GM19099 (cell line): Measurements from ENCODE around the gene DCTN4.

ENCODE experiments used
- POLR2A ChIP-seq: IDR thresholded peaks from 3 replicates; pipeline ENCODE4 v1.6.1; 2011; ENCODE audit warnings: low read depth; ENCODE audit not compliant: insufficient read length; ENCODE audit errors: extremely low read depth

Gene DCTN4

DNA sequence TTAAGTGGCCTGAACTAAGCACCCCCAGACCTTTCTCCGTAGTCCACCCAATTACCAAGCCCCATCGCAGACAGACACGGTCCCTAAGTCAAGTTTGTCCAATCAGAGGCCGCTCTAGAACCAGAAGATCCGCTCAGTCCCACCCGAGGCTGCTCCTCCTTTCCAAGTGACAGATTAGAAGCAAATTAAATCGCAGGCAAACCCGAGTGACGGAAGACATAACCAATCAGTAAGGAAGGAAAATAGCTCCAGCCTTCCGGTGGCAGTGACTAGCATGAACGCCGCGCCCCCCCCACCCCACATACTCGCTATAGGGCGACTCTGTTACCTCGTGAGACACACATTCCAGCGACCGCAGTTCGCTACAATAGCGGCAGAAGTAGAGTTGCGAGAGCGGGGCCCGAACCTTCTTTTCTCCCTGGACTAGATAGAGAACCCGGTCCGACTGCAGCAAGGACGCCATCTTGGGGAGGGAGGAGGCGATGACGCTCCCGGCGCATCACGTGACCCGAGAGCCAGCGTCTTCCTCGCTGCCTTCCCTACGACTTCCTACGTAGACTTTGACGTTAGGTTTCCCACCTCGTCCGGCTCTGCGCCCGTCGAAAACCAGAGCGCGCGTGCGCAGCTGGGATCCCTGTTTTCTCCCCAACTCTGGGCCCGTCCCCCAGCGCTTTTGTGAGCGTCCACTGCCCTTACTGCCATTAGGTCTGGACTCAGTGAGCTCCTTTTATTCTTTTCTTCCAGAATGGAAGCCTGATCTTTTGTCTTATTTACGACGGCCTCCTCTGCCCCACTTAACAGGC is at the start of gene DCTN4:
TSS of gene DCTN4 (minus strand) at position 487 of the 803 bp plus-strand sequence. CDS start at position 463, 24 bp downstream.
- TF ChIP-seq POLR2A, result peak; percentile 85

DNA sequence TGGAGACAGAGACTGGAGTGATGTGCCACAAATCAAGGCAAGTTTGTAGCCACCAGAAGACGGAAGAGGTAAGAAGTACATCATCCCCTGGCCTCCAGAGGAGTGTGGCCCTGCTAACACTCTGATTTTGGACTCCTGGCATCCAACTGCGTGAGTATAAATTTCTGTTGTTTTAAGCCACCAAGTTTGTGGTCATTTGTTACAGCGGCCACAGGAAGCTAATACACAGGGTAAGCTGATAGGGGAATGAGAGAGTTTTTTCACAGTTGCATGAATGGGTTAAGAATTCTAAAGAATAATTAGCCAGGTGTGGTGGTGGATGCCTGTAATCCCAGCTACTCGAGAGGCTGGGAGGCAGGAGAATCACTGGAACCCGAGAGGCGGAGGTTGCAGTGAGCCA is 45.6 kb upstream of the DCTN4 start:
- TF ChIP-seq POLR2A, result no peak

DNA sequence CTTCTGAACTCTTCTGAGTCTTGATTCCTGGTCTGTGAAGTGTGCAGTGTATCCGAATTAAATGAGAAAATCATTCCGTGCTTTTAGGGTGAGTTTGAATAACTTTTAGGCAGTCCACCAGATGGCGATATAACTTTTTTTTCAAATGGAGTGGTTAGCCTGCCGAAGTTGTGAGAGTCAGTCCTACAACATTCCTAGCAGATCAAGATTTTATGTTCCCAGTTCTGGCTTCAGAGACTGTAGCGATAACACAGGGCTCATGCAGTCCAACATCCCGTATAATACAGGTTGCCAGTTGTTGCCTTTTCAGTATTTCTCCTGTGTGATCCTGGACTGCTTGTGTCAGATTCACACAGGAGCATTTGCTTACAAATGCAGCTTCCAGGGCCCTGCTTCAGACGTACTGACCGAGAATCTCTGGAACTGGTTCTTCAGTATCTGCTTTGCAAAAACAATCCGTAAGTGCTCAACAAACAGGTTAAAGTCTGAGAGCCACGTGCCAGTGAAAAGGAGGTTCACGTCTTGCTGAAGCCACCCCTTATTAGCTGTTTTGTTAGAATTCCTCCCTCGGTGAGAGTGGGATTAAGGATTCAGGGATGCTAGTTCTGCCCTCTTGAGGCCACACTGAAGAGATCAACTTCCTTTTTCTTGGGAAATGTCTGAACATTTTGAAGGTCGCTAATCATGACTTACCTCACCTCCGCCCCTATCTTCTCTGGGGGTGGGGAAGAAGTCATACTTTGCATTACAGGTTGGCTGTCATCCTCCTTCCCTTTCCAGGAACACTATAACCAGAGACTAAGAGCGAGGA is 42.5 kb upstream of the DCTN4 start:
- no peak for TF ChIP-seq POLR2A

DNA sequence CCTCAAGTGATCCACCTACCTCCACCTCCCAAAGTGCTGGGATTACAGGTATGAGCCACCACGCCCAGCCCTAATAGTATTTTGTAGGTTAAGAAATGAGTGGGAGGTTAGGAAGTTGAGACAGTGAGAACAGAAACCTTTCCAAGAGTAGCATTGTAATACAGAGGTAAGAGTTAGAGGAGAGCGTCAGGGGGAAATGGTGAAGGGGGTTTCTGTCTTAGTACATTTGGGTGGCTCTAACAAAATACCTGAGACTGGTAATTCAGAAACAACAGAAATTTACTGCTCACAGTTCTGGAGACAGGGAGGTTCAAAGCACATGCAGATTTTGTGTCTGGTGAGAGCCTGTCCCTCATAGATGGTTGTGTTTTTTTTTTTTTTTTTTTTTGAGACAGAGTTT is 38.6 kb upstream of the DCTN4 start:
- TF ChIP-seq POLR2A, result no peak

DNA sequence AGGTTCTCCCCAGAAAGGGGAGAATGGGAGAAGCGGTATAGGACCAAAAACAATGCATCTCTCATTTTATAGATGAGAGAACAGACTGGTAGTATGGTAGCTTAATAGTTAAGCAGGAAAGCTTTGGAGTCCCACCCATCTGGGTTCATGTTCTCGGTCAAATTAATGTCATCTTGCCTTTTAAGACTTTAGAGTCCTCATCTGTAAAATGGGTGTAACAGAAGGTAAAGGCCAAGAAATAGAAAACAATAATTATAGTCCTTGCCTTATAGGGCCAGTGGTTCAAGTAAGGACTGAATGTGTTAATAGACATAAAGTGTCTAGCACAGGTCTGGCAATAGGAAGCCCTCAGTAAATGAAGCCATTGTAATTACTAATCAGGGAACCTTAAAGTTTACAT is 36.1 kb upstream of the DCTN4 start:
- TF ChIP-seq POLR2A, result no peak

DNA sequence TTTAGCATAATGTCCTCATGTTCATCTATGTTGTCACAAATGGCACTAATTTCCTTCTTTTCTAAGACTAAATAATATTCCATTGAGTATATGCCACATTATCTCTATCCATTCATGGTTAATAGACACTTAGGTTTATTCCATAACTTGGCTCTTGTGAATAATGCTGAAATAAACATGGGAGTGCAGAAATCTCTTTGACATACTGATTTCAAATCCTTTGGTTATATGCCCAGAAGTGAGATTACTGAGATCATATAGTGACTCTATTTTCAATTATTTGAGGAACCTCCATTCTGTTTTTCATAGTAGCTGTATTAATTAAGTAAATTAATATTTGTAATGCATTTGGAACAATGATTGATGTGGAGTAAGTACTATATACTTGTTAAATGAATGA is 32.7 kb upstream of the DCTN4 start:
- TF ChIP-seq POLR2A, result no peak

DNA sequence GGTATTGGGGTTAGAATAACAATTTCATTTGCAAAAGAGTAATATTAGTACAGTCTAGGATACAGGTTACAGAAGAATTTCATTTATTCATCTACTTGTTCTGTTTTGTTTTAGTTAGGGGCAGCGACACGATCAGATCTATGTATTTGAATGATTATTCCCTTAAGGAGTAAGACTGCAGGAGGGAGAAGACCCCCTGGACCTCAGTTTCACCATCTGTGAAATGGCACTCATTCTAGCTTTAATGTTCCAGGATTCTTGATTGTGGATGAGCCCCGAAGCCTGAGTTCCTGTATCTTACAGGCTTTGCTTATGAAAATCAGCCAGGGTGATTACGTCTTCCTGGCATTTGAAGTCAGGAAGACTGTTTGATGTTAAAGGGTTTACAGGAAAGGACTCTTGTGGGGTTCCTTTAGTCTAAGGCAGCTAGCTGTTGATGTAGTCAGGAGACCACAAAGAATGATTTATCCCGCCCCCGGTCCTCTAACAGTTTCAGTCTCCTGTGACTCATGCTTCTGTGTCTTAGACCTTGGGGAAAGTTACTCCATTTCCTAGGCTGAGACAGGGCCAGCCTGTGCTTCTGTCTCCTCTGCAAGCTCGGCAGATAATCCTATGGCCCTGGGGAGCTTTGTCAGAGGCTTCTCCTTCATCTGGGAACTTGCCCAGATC is 31.3 kb upstream of the DCTN4 start:
- TF ChIP-seq POLR2A, result no peak

DNA sequence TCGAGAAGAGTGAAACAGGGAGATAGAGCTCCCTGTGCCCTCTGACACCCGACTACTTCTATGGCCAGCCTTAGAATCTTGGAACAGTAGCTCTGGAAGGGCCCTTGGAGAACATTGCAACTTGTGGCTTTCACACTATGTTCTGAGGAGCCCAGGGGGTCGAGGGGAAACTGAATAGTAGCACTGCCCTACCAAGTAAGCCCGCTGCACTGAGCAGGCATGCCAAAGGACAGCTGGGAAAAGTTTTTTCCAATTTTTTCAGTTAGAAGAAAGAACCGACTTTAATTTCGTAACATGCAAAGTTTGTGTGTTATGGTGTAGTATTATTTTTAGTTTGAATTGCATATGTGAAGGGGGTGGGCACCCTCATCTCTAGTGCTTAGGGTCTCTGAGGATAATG is 30.6 kb upstream of the DCTN4 start:
- TF ChIP-seq POLR2A, result no peak

DNA sequence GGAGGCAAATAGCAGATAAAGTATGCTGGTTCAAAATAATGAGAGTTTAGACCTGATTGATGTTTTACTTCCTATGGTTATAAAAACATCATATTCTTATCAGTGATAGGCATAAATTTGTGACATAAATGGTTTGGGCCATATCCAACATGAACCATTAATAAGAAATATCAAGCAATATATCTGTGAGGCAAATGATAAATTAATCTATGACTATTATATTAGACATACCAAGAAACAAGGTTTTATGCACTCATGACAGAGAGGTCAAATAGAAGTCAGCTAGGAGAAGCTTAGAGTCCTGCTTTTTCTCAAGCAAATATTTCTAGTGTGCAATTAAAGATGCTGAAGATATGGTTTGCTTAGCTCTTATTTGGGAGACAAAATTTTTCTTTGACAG is 30.2 kb upstream of the DCTN4 start:
- TF ChIP-seq POLR2A, result no peak

DNA sequence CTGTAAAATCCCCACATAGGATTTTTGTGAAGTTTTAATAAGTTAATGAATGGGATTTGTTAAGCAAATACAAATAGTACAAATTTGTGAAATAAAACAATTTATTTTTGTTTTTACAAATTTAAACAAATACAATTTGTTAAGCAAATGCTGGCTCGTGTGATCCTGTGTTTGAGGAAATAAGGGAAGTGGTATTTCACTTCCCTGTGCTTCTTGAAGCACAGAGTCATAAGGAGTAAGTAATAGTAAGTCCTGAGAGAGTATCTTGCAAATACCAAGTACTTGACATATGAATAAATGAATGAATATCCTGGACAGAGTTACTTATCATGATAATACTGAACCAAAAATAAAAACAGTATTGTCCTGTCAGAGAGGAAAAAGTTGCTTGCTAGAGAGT is 28.8 kb upstream of the DCTN4 start:
- TF ChIP-seq POLR2A, result no peak

DNA sequence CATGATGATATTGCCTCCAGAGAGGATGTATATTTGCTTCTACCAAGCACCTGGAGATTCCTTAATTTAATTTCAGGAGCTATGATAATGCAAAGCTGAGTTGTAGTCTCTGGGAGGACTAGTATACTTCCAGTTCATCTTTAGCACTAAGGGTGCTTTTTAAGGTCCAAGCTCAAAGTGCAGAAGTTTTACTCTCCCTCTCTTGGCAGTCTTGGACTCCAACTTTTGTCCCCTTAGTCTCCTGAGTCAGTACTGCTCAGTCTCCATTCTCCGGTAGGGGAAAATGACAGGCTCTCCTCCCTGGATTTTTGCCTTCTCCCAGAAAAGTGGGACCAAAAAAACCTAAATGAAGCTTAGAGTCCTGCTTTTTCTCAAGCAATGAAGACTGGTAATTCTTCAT is 28.1 kb upstream of the DCTN4 start:
- no peak for TF ChIP-seq POLR2A

DNA sequence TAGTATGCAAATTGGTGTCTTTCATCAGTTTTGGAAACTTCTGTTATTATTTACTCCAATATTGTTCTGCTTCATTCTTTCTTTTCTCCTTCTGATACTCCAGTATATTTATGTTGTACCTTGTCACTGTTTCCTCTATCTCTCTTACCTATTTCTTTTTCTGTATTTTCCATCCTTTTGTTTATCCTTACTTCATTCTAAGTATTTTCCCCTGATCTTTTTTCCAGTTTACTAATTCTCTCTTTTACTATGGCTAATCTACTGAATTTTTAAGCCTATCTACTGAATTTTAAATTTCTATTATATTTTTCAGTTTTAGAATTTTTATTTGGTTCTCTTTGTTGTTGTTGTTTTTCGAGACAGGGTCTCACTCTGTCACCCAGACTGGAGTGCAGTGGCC is 27.1 kb upstream of the DCTN4 start:
- TF ChIP-seq POLR2A, result no peak

DNA sequence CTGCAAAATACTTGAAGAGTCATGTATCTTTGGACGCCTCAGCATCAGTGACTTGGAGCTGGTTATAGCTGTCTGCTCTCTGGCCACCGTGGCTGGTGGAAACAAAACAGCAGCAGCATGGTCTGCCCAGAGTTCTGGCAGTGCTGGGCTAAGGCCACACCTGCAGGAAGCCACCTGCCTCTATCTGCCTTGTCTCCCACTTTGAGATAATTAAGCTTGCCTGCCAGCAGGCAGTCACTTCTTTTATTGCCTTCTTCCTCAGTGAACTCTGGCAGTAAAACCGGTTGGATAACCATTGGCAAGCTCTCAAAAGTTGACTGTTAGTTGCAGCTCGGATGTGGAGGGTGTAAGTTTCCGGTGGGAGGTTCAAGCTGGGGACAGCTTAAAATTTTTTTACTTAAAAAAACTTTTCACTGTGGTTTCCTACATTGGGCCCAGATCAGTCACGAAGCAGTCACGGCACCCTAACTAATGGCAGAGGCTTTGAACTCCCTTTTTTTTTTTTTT is 24.7 kb upstream of the DCTN4 start:
- no peak for TF ChIP-seq POLR2A

DNA sequence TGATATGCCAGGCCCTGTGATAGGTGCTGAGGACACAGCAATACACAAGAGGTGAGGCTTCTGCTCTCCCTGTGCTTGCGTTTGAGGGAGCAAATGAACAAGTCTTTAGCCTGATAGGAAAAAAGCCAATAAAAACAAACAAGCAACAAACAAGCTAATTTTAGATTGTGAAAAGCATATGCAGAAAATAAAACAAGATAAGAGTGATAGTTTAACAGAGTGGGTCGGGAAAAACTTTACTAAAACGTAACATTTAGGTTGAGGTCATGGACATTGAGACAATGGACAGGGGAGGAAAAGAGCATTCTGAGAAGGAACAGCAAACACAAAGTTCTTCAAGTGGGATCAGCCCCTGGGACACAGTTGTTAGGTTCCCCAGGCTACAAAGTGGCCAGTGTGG is 24.0 kb upstream of the DCTN4 start:
- TF ChIP-seq POLR2A, result no peak
